Heart left ventricle (tissue), 16 donors: ENCODE measurements around the gene FILIP1. TPM values are rescaled to one million over a fixed set of nuclear protein-coding genes. Genes with fewer than 3 reads are reported as not detected.

Experiments
- ATAC-seq, 4 donors: fragments of 200-7000 bp; cut with Tn5 transposase; one replicate each; pipeline ENCODE4 v1.9.1; 2020 to 2022; ENCODE audit warnings: moderate library complexity in 4 of 4, mild to moderate bottlenecking in 3 of 4, moderate number of reproducible peaks in 1 of 4
- DNase-seq, 5 donors: peaks; one replicate each; pipeline ENCODE4 v3.0.0-alpha.2; 2020
- H3K27ac ChIP-seq, 12 donors: fragments of 200-600 bp; sonication (generic) in 4 of 12; one replicate each; pipeline versions ENCODE4 v1.5.0 to v1.8.0; 2016 to 2022; ENCODE audit warnings: mild to moderate bottlenecking in 2 of 12
- H3K27me3 ChIP-seq, 9 donors: fragments of 200-600 bp; sonication (generic) in 2 of 9; one replicate each; pipeline versions ENCODE4 v1.5.1 to v1.8.0; 2016 to 2022; ENCODE audit warnings: mild to moderate bottlenecking in 3 of 9
- H3K36me3 ChIP-seq, 9 donors: fragments of 200-600 bp; sonication (generic) in 2 of 9; one replicate each; pipeline versions ENCODE4 v1.5.0 to v1.8.0; 2018 to 2022; ENCODE audit warnings: mild to moderate bottlenecking in 2 of 9
- H3K4me1 ChIP-seq, 12 donors: fragments of 200-600 bp; sonication (generic) in 4 of 12; one replicate each; pipeline versions ENCODE4 v1.5.0 to v1.8.0; 2016 to 2022; ENCODE audit warnings: mild to moderate bottlenecking in 3 of 12
- H3K4me3 ChIP-seq, 12 donors: fragments of 200-600 bp; sonication (generic) in 4 of 12; one replicate each; pipeline versions ENCODE4 v1.5.0 to v1.8.0; 2017 to 2022; ENCODE audit warnings: mild to moderate bottlenecking in 9 of 12, moderate library complexity in 4 of 12
- H3K9me3 ChIP-seq, 12 donors: fragments of 200-600 bp; sonication (generic) in 4 of 12; one replicate each; pipeline versions ENCODE4 v1.5.0 to v1.8.0; 2016 to 2022; ENCODE audit warnings: mild to moderate bottlenecking in 1 of 12
- CTCF ChIP-seq, 12 donors: fragments of 200-600 bp; sonication (generic) in 4 of 12; IDR thresholded peaks; one replicate each; pipeline versions ENCODE4 v1.5.0 to v1.8.0; 2018 to 2022; ENCODE audit warnings: antibody characterized with exemption in 12 of 12, mild to moderate bottlenecking in 5 of 12
- POLR2A ChIP-seq, 2 donors: fragments of 450-650 bp; IDR thresholded peaks; one replicate each; pipeline ENCODE4 v1.6.1; 2017; ENCODE audit warnings: antibody characterized with exemption in 2 of 2, mild to moderate bottlenecking in 2 of 2, moderate library complexity in 2 of 2
- WGBS, 4 donors: extraction: QIAGEN DNeasy Blood & Tissue Kit in 2 of 4; methylation state at CpG; one replicate each; pipeline versions ENCODE4 v1.1.5 to v1.1.7; 2013 to 2018; 5-methylcytosine and 5-hydroxymethylcytosine counted together
- intact Hi-C, 10 donors: fragments of 100-400 bp; cut with DNase I; formaldehyde crosslinking; loops; one replicate each; pipeline versions ENCODE4 v1.11.1 to v1.14.2; 2022
- polyA plus RNA-seq, 2 donors: library from polyadenylated mRNA; stranded (reverse); fragments of 200-250 nt; gene quantifications; one replicate each; pipeline ENCODE4 v1.2.3, GENCODE V29; 2013
- total RNA-seq, 9 donors: library from RNA; depleted of rRNA in 2 of 9; stranded (reverse); fragments of >200 nt in 2 of 9; fragmentation: NEBNext Ultra II Directional in 3 of 9; extraction: Animal tissue kit (Norgen Biotek cat#: 25700) in 3 of 9; gene quantifications; one replicate each; pipeline versions ENCODE4 v1.1.0 to v1.2.4, GENCODE V29; 2016 to 2023
- donor health status: ischemic (EF 13 %, LVEDD 7.1; RV severe dilation, severe dysfunction).
- donor health status: healthy with polysubstance abuse.
- donor health status: DM: no; HTN: yes; CAD: no.
- donor health status: DM: no; HTN: no; CAD: no.
- donor health status: ischemic (EF 25% LVEDD 6.9; RV normal size, moderate dysfunction).
- donor health status: ischemic (EF 25% LVEDD 5.7; RV mildly dilated, moderate dysfunction).
- donor health status: healthy.
- donor health status: DM: yes; HTN: yes; CAD: no.
- donor health status: ischemic (EF 35%, LVEDD 5.7; RV mildly dilated, moderate dysfunction).
- donor health status: nonischemic (EF 11% LVEDD 7.7; RV severe dilation, severe dysfunction).
- donor health status: DM: yes; HTN: yes; CAD: no.
- donor health status: PGD.
- donor health status: ischemic (EF 29% LVEDD 5.4; RV normal size, mild dysfunction).
- donor health status: nonischemic (EF 23%, LVEDD 6.1; RV moderate dilation, normal function).

The FILIP1 gene
- total and polyA plus RNA-seq, 11 donors = 49.2 to 230 (median 158) TPM

GRCh38 chr6:75275067-75275466 lies 218.5 kb downstream of the FILIP1 start:
- Histone ChIP-seq H3K4me1 (peaks cover 0 to 81% (median 34%) of the 10 kb centered on the region in 12 donors), H3K9me3 (peaks cover 0 to 5% (median 0%) of the 10 kb centered on the region in 12 donors), H3K27me3 (no peaks in the 10 kb centered on the region), H3K27ac (peak overlapping the region in 1 of 12 donors; percentile 13), H3K36me3 (peaks cover 0 to 8% (median 2%) of the 10 kb centered on the region in 9 donors), H3K4me3 (no peak overlapping the region)
- ATAC-seq (no peak), DNase-seq (no peak)
- TF ChIP-seq POLR2A (IDR thresholded peaks at IDR 0.05) (no peak), CTCF (IDR thresholded peaks at IDR 0.05) (no peak)
- intact Hi-C loops = no loop called here

GRCh38 chr6:75273009-75273408 lies 220.6 kb downstream of the FILIP1 start:
- no peak overlapping the region for H3K4me3 ChIP-seq
- TF ChIP-seq CTCF (IDR thresholded peaks at IDR 0.05) (no peak), POLR2A (IDR thresholded peaks at IDR 0.05) (no peak)
- H3K27me3 ChIP-seq = no peaks in the 10 kb centered on the region
- peak in 1 of 4 donors; percentile 18 for ATAC-seq
- peak overlapping the region in 3 of 12 donors; percentile 9 to 83 (median 31) for H3K27ac ChIP-seq
- no peak for DNase-seq
- peaks cover 0 to 73% (median 19%) of the 10 kb centered on the region in 12 donors for H3K4me1 ChIP-seq
- peaks cover 0 to 5% (median 0%) of the 10 kb centered on the region in 12 donors for H3K9me3 ChIP-seq
- H3K36me3 ChIP-seq = peaks cover 0 to 8% (median 2%) of the 10 kb centered on the region in 9 donors
- intact Hi-C loops = no loop called here
- 80 to 92% (median 90%) methylated on average over 4 of the region's 4 CpGs for WGBS, 4 donors

GRCh38 chr6:75272145-75272840 lies 221.3 kb downstream of the FILIP1 start:
- peaks cover 0 to 8% (median 2%) of the 10 kb centered on the region in 9 donors for H3K36me3 ChIP-seq
- H3K27ac ChIP-seq = peak overlapping the region in 6 of 12 donors; percentile 1 to 83 (median 16)
- DNase-seq (no peak), ATAC-seq (no peak)
- intact Hi-C loops = no loop called here
- peaks cover 0 to 74% (median 22%) of the 10 kb centered on the region in 12 donors for H3K4me1 ChIP-seq
- H3K9me3 ChIP-seq = peaks cover 0 to 5% (median 0%) of the 10 kb centered on the region in 12 donors
- H3K4me3 ChIP-seq = no peak overlapping the region
- 88 to 93% (median 91%) methylated on average over 5 of the region's 5 CpGs for WGBS, 4 donors
- TF ChIP-seq POLR2A (IDR thresholded peaks at IDR 0.05) (no peak), CTCF (IDR thresholded peaks at IDR 0.05) (no peak)
- H3K27me3 ChIP-seq = no peaks in the 10 kb centered on the region

- TF ChIP-seq CTCF (IDR thresholded peaks at IDR 0.05) = no peak
- no peak for TF ChIP-seq POLR2A (IDR thresholded peaks at IDR 0.05)
- Histone ChIP-seq H3K4me1 (peaks cover 0 to 60% (median 23%) of the 10 kb centered on the region in 12 donors), H3K4me3 (no peak overlapping the region), H3K9me3 (peaks cover 0 to 5% (median 0%) of the 10 kb centered on the region in 12 donors), H3K27ac (no peak overlapping the region), H3K27me3 (no peaks in the 10 kb centered on the region), H3K36me3 (peaks cover 0 to 31% (median 17%) of the 10 kb centered on the region in 9 donors)
- no peak for DNase-seq
- ATAC-seq = no peak
- 89 to 96% (median 92%) methylated on average over 4 of the region's 4 CpGs for WGBS, 4 donors
- intact Hi-C loops = loop anchor here in 4 of 10 donors (2.0 to 5.0 kb wide), 3 partner anchors 238 to 258 kb away; no protein-coding TSS in a partner anchor
These were observed 224.6 kb downstream of the FILIP1 start for GRCh38 chr6:75268988-75269354.
